HG02623 (cell line): ENCODE measurements around the gene MUC5B.
"Not testable (repeated sequence)": the region's sequence is repeated elsewhere in the genome, so short reads cannot be mapped to it uniquely, and the experiment has no call there.

Experiments used
- ATAC-seq: cut with Tn5 transposase; IDR thresholded peaks from one replicate; pipeline ENCODE4 v1.9.1; 2021; ENCODE audit warnings: moderate library complexity; ENCODE audit not compliant: unreplicated experiment

Gene MUC5B

GRCh38 chr11:1231396-1232020 is 8.6 kb downstream of the MUC5B start:
- no peak for ATAC-seq

- no peak for ATAC-seq
Observed at GRCh38 chr11:1232021-1232882, 9.4 kb downstream of the MUC5B start.

- ATAC-seq: no peak
Observed at GRCh38 chr11:1232883-1233321, 10.0 kb downstream of the MUC5B start.

GRCh38 chr11:1233351-1234053 is 10.6 kb downstream of the MUC5B start:
- no peak for ATAC-seq

- ATAC-seq: no peak
Observed at GRCh38 chr11:1234054-1234720, 11.3 kb downstream of the MUC5B start.

GRCh38 chr11:1234771-1235305 is 12.0 kb downstream of the MUC5B start:
- no peak for ATAC-seq

GRCh38 chr11:1235306-1235900 is 12.5 kb downstream of the MUC5B start:
- no peak for ATAC-seq

GRCh38 chr11:1235901-1236315 is 13.0 kb downstream of the MUC5B start:
- ATAC-seq: no peak

GRCh38 chr11:1236316-1237127 is 13.7 kb downstream of the MUC5B start:
- no peak for ATAC-seq

GRCh38 chr11:1237128-1237580 is 14.3 kb downstream of the MUC5B start:
- no peak for ATAC-seq

- ATAC-seq: no peak
Observed at GRCh38 chr11:1237851-1238250, 15.0 kb downstream of the MUC5B start.

- ATAC-seq: no peak
Observed at GRCh38 chr11:1238767-1239595, 16.1 kb downstream of the MUC5B start.

- ATAC-seq: no peak
Observed at GRCh38 chr11:1239596-1240205, 16.8 kb downstream of the MUC5B start.

- ATAC-seq: no peak
Observed at GRCh38 chr11:1240771-1241170, 17.9 kb downstream of the MUC5B start.

- ATAC-seq: no peak
Observed at GRCh38 chr11:1241706-1242105, 18.8 kb downstream of the MUC5B start.

GRCh38 chr11:1242289-1242688 is 19.4 kb downstream of the MUC5B start:
- ATAC-seq: no peak

GRCh38 chr11:1242751-1243150 is 19.9 kb downstream of the MUC5B start:
- not testable (repeated sequence) for ATAC-seq

GRCh38 chr11:1243521-1243920 is 20.7 kb downstream of the MUC5B start:
- not testable (repeated sequence) for ATAC-seq
